Stimulated activated CD8-positive, alpha-beta memory T cell treated with anti-CD3 and anti-CD28 coated beads, Interleukin-7, amount 100 ng/mL, for 24 hours (primary cell): ENCODE measurements around the gene CMSS1.

Experiments
- DNase-seq: peaks from one replicate; pipeline ENCODE4 v3.0.0-alpha.2; 2020; ENCODE audit warnings: low read depth

Gene CMSS1

DNA sequence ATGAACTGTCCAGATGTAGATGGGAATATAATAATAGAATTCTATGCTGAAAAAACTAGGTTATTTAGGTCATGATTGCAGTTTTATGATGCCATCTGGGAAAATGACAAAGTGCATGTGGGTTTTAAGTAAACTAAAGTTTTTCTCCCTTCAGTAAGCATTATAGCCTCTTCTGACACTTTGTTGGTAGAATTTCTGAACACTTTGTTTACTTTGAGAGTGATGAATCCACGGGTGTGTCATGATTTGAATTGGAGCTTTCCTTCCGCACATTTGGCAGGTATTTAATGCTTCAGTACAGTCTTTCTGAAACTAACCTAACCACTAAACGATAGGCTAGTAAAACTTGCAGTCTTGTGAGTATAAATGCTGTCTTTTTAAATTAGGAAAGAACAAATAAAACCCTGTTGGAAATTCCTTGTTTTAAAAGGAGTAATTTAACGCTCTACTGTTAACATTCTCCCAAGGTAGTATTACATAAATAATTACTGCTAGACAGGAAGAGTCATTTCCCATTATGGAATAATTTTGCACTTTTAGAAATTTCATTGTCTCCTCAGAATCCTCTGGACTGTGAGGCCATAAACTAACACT lies 289.7 kb downstream of the CMSS1 start:
- no peak for DNase-seq

- DNase-seq, result no peak
Observed at GRCh38 chr3:100108464-100109079, 290.9 kb downstream of the CMSS1 start.

GRCh38 chr3:100110162-100110561 lies 292.5 kb downstream of the CMSS1 start:
- DNase-seq, result no peak

- DNase-seq, result no peak
Observed at GRCh38 chr3:100111728-100112127, 294.1 kb downstream of the CMSS1 start.

DNA sequence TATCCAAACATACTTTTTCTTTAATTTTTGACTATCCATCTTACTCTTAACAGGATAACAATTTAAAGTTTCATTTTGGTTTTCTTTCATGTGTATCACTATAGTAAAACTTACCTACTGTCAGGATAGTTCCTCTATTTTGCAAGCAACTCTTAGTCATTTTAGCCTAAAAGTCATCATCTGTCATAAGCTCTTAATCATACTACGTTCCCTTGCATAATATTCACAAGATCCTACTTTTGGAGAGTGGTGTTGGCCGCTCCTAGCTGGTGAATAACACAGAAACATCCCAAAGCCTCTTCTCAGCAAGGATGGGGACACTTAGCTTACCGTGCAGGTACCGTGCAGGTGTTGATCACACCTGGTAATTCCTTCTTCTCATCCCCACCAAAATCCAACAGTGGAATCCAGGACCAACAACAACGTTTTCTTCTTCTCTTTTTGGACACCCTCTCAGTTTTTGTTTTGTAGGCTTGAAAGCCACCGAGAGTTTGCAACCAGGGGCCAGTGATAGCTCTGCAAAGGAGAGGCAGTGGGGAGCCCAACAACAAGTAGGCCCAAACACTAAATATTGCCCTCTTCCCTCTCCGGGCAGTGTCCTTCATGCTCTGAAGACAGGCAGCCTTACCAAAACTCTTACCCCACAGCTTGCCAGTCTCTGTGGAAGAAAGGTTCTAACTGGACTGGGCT lies 296.2 kb downstream of the CMSS1 start:
- no peak for DNase-seq

- no peak for DNase-seq
Observed at GRCh38 chr3:100114413-100115030, 296.9 kb downstream of the CMSS1 start, which contains the start of gene FILIP1L. TSS of gene FILIP1L (minus strand) at chr3:100114501.

DNA sequence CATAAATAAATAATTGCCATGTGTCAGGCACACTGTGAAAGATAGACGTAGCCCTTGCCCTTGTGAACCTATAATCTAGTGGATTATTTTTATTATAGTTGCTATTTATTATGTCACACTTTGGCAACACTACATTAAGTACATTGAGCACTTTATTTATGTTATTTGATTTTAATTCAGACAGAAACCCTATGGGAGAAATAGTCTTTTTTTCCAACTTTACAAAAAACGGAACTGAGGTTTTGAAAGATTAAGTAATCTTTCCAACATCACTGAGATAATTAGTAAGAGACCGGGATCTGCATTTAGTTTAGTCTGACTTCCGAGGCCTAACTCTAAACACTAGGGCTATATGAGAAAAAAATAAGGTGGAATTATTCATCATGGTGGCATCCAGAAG lies 299.4 kb downstream of the CMSS1 start:
- DNase-seq, result no peak

- no peak for DNase-seq
Observed at GRCh38 chr3:100120012-100120411, 302.4 kb downstream of the CMSS1 start.

DNA sequence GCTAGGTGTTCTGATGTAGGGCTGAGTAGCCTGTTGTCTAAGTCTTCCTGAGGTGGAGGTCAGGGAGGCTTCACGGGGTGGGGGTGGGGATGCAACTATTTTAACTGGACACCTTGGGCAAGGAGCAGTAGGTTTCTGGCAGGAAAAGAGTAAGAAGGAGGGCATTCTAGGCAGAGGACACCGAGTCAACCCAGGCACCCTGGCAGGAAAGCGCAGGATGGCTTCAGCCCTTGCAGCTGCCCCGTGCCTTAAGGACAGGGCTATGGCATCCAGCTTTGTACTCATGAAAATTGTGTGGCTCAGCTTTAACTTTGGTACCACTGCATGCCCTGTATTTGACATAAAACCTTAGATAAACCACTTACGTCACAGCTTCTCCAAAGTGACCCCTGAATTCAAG lies 303.0 kb downstream of the CMSS1 start:
- DNase-seq, result no peak

GRCh38 chr3:100122321-100122720 lies 304.7 kb downstream of the CMSS1 start:
- no peak for DNase-seq

DNA sequence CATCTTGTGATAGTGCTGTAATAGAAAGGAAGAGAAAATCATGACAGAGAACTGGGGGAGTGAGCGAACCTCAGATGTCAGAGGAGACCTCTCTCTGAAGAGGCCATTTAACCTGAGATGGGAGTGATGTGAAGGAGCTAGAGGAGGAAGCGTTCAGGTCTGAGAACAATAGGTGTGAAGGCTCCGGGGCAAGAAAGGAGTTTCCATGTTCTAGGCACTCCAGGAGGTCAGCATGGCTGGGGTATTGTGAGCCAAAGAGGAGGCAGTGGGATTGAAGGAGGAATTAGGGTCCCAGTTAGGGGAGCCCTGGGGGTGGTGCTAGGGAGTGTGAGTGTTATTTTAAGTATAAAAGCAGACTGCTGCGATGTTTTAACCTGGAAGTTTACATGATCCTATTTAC lies 305.4 kb downstream of the CMSS1 start:
- no peak for DNase-seq

DNA sequence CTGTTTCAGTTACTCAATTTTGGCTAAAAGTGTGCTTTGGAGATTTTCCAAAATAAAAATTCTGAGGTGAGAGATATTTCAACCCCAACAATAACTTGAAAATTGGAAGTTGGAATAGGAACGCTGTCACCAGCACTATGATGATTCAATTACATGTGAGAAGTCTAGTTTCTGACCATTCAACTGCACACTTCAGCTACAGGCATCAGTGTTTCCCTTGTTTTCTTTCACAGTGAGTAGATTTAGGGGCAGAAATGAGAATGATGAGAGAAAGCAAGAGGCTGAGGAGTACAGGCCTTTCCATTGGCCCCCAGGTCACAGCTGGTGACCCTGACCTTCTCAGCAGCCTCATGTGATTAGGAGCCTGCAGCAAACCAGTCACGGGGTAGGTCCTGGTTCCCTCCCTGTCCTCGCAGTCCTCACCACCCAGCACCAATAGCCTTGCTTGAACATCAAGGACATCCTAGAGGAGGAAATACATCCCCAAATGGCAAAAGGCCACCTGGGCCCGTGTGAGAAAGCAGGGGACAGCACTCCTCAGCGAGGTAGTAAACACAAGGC lies 306.6 kb downstream of the CMSS1 start:
- no peak for DNase-seq

GRCh38 chr3:100125161-100125938 lies 307.7 kb downstream of the CMSS1 start:
- DNase-seq, result no peak

GRCh38 chr3:100127792-100128191 lies 310.1 kb downstream of the CMSS1 start:
- no peak for DNase-seq

DNA sequence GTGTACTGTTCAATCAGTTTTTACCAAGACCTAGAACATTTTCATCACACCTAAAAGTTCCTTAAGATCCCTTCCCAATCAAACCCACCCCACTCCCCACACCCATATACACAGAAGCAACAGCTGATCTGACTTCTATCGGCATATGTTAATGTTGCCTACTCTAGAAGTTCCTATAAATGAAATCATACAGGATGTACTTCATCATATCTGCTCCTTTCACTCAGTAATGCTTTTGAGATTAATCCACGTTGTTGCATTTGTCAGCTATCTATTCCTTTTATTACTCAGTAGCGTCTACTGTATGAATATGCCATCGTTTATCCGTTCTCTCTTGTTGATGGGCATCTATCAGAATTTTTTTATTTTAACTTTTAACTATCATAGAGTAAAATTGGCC lies 310.9 kb downstream of the CMSS1 start:
- no peak for DNase-seq

GRCh38 chr3:100129941-100130340 lies 312.3 kb downstream of the CMSS1 start:
- no peak for DNase-seq

- DNase-seq, result no peak
Observed at GRCh38 chr3:100131241-100131640, 313.6 kb downstream of the CMSS1 start.

DNA sequence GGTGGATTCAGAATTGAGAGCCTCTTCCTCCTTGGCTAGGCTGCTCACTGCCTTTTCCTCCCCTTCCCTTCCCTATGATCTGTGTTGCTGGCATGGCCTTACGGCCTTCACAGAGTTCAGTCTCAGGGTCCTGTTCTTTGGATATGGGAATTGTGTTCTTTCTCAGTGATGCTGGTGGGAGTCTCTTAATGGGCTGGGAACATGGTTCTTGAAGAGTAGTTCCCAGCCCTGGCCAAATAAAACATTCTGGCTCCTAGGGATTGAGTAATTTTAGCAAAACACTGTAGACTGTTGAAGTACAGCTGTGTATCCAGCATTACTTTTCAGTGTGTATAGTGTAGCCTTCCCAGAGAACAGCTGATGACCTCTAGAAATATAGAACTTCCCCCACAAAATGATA lies 319.3 kb downstream of the CMSS1 start:
- DNase-seq, result no peak

DNA sequence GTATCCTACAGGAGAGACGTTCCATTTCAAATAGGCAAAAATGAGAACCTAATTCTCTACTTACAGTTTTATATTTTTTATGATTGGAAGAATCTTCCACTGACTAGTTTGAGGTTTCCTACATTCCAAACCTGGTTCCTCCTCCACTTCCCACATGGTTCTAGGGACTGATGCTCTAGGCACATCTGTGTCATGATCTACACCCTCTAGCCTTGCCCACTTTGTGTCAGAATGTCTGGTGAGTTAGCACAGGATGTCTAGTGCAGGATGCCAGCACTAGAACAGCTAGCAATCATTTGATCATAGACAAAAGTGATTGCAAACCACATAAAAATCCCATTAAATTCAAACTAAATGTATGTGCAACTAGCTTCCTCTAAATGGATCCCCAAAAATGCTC lies 323.3 kb downstream of the CMSS1 start:
- no peak for DNase-seq

GRCh38 chr3:100141586-100141985 lies 323.9 kb downstream of the CMSS1 start:
- DNase-seq, result no peak

DNA sequence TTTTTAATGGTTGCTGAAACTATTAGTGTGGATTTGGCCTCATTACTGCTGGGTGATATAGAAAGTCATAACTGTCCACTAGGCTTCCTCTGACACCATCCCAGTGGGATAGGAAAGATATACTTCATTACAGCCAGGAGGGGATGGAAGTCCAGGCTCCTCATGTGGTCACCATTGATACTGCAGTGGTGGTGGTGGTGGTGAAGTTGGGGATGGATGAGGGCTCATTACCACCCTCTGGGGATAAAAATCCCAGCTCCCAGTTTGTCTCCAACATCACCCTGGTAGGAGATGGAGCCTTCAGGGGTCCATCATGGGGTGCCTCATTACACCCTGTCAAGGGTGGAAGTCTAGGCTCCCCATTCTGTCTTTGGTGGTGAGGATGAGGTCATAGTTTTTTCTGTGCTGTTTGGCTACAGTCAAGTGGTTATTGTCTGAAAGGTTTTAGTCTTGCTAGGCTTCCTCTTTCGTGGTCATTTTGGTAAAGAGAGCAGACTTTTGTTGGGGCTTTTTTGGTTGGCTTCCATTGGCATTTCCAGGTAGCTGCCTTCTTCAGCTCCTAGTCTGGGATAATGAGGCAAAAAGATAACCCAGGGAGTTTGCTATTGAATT lies 326.7 kb downstream of the CMSS1 start:
- DNase-seq, result no peak

- DNase-seq, result no peak
Observed at GRCh38 chr3:100149130-100149529, 331.5 kb downstream of the CMSS1 start.
